Activated T-cell treated with anti-CD3 and anti-CD28 coated beads, Interleukin-2, amount 50 U/mL, for 48 hours (primary cell): ENCODE results near the gene LEPR.
"Not testable (repeated sequence)": the region's sequence is repeated elsewhere in the genome, so short reads cannot be mapped to it uniquely, and the experiment has no call there.

ENCODE experiments used
- DNase-seq, 2 experiments: peaks; one replicate each; pipeline ENCODE4 v3.0.0-alpha.2; 2020

LEPR gene

DNA sequence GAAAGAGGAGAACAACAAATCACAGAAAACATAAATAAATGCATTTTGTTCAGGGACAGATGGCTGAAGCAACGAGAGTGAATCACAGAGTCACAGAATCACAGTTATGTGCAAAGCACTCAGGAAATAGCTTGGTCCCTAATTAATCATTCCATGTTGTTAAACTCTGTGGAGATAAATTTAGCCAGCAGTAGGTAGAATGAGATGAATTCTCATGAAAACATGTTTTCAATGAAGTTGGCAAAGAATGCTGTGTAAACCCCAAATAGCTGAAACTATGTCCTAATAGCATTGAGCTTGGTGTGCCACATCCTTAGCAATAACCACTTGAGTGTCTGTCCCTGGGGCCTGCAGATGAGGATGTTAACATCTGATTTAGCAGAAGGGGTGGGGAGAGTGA, 20.4 kb downstream of the LEPR start:
- no peak for DNase-seq

DNA sequence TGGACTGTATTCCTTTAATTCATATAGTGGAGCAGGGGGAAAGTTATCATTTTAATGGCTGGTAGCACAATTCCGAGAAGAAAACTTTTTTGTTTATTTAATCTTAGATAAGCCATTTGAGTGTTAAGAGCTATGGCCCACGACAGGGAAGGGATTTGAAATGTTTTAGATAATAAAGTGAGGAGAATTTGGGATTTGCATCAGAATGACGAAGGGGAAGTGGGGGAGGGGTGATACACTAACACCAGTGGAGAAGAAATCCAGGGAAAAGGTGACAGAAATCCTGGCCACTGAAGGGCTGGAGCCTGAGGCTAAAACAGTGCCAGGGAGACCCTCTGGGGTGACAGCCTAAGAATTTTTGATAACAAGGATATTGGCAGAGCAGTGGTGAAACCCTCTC, 21.0 kb downstream of the LEPR start:
- DNase-seq, result no peak

DNA sequence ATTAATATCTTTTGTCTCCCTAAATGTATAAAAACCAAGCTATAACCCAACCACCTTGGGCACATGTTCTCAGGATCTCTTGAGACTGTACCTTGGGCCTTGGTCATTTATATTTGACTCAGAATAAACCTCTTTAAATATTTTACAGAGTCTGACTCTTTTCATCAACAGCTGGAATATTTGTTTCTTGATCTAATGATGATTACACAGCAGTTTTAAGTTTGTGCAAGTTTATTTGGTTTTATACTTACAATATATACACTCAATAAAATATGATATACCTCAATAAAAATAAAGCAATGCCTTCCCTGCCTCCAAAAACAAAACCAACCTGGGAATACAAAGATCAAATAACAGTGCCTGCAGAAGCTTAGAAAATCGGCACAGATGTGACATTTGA, 22.0 kb downstream of the LEPR start:
- DNase-seq, result no peak

DNA sequence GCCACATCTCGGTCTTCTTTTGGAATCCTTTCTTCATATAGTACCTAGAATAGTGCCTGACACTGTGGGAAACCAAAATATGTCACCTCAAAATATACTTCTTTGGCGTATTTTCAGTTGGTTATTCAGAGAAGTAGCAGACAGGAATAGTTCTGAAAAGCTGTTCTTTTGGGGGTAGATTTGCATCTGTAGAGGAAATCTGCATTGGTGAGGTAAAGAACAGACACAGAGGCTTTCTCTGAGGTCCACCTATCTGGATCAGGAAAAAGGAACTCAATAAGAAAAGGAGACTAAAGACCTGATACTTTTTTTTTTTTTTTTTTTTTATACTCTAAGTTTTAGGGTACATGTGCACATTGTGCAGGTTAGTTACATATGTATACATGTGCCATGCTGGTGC, 23.2 kb downstream of the LEPR start:
- DNase-seq, result no peak

DNA sequence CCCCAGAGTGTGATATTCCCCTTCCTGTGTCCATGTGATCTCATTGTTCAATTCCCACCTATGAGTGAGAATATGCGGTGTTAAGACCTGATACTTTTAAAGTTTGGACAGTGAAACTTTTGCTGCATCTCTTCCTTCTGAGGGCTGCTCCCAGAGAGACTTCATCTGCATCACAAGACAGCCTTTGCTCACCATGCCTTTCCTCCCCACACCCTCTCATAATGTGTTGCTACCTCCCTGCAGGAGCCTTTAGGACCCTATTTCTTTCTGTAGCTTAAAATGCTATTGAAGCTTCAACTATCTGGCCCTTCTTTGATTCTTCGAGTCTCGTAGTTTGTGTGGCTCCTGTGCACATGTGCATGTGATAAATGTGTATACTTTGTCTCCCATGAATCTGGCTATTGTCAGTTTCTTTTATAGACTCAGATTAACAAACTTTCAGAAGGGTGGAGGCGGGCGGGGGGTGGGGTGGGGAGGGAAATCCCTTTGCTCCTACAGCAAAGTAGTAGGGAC, 23.7 kb downstream of the LEPR start:
- no peak for DNase-seq

DNA sequence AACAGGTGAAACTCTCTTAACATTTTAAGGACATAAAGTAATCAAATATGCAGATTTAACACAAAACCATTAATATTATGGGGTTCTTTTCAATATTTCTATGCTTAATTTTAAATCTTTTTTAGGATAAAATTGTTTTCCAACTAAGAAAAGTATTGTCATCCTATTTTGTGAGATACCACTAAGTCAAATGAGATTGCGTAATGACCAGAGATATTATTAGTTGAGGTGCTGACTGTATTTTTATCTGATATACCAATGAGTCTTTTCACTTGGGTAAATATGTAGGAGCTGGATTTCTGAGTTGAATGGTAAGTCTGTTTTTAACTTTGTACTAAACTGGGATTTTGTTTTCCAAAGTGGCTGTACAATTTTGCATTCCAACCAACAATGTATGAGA, 25.4 kb downstream of the LEPR start:
- DNase-seq, result no peak

DNA sequence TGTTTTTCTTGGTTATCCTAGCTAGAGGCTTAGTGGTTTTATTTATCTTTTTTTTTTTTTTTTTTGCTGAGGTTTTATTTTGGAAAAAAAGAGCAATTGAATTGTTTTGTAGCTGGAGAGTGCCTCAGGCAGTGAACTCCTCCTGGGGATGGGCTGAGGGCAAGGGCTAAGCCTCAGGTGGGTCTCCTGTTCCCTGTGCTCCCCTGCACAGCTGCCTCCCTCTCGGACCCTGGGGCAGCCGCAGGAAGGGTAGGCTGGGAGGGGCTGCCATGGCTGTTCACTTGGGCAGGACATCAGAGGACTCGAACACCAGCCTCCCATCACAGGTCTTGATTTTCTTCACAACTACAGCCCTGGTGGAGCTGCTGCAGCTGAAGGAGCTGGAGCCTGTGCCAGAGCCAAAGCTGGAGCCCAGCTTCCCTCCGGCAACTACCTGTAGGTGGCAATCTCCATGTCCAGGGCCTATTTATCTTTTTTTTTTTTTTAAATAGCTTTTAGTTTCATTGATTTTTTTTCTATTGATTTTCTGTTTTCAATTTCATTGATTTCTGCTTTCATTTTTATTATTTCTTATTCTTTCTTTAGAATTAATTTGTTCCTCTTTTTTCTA, 28.9 kb downstream of the LEPR start:
- no peak for DNase-seq

DNA sequence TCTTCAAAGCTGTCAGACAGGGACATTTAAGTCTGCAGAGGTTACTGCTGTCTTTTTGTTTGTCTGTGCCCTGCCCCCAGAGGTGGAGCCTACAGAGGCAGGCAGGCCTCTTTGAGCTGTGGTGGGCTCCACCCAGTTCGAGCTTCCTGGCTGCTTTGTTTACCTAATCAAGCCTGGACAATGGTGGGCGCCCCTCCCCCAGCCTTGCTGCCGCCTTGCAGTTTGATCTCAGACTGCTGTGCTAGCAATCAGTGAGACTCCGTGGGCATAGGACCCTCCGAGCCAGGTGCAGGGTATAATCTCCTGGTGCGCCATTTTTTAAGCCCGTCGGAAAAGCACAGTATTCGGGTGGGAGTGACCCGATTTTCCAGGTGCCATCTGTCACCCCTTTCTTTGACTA, 35.2 kb downstream of the LEPR start:
- not testable (repeated sequence) for DNase-seq

DNA sequence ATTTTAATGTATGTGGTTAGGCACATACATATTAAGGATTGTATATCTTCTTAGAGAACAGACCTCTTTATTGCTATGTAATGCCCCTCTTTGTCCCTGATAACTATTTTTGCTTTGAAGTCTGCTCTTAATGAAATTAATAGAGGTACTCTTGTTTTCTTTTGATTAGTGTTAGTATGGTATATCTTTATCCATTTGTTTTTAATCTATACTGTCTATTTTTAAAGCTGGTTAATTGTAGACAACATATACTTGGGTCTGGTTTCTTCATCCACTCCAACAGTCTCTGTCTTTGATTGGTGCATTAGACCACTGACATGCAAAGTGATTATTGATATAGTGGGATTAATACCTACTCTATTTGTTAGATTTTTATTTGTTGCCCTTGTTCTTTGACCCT, 36.0 kb downstream of the LEPR start:
- no peak for DNase-seq

DNA sequence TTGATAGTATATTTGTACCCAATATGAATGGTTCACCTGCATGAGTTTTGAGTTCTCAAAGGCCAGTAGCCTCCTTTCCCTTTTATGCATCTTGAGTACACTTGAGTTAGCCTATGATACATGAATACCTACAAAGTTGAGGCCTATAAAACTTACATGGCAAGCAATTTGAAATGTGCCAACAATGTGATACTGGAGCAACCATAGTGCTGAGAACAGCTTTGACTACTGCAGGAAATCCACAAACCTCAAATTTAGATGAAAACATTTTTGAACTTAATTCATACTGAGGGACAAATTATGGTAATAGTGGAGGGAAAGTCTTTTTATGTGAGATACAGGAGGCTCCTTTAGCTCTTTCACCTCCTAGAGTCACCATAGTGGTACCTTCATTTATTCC, 37.4 kb downstream of the LEPR start:
- DNase-seq, result no peak

DNA sequence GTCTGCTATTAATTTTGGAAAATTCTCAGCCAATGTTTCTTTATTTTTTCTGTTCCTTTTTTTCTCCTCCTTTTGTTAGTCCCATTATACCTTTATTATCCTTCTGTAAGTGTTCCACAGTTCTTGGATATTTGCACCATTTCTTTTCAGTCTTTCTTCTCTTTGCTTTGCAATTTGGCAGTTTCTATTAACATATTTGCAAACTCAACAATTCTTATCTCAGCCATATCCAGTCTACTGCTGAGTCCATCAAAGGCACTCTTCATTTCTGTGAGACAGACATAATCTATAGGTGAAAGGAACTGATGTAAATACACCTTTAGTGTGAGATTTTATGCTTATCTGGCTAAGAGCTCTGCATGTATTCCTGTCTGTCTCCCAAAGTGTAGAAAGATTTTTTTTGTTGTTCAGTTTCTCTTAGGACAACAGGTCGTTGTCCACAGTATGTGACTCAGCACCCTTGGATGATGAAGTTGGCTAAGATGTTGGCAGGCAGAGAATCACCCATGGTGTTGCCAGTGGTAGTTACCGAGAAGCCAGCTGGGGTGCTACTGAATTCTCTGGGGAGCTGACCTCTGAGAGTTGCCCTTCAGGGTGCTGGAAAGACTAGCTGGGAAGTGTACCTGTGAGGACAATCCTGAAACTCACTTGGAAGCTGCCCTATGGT, 38.4 kb downstream of the LEPR start:
- DNase-seq, result no peak

DNA sequence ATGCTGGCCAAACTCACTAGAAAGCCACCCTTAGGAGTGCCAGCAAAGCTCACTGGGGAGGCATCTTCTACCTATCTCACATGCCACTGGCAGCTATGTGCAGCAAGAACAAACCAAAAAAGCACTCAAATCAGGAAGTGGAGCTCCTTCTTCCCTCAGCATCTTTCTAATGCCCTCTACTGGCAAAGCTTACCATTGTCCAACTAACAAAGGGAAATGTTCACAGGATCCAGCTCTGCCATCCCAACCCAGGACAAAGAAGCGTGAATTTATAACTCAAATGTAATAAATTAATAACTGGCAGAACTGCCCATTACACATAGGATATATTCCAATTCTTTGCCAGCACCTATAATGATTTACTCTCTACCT, 38.9 kb downstream of the LEPR start:
- DNase-seq, result no peak

DNA sequence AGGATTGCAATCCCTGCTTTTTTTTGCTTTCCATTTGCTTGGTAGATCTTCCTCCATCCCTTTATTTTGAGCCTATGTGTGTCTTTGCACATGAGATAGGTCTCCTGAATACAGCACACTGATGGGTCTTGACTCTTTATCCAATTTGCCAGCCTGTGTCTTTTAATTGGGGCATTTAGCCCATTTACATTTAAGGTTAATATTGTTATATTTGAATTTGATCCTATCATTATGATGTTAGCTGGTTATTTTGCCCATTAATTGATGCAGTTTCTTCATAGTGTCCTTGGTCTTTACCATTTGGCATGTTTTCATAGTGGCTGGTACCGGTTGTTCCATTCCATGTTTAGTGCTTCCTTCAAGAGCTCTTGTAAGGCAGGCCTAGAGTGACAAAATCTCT, 45.4 kb downstream of the LEPR start:
- DNase-seq, result not testable (repeated sequence)

DNA sequence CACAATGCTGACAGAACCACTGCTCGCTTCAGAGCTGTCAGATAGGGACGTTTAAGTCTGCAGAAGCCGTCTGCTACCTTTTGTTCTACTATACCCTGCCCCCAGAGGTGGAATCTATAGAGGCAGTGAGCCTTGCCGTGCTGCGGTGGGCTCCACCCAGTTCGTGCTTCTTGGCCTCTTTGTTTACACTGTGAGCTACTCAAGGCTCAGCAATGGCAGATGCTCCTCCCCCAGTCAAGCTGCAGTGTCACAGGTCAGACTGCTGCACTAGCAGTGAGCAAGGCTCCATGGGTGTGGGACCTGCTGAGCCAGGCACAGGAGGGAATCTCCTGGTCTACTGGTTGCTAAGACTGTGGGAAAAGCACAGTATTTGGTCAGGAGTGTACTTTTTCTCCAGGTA, 47.1 kb downstream of the LEPR start:
- no peak for DNase-seq

DNA sequence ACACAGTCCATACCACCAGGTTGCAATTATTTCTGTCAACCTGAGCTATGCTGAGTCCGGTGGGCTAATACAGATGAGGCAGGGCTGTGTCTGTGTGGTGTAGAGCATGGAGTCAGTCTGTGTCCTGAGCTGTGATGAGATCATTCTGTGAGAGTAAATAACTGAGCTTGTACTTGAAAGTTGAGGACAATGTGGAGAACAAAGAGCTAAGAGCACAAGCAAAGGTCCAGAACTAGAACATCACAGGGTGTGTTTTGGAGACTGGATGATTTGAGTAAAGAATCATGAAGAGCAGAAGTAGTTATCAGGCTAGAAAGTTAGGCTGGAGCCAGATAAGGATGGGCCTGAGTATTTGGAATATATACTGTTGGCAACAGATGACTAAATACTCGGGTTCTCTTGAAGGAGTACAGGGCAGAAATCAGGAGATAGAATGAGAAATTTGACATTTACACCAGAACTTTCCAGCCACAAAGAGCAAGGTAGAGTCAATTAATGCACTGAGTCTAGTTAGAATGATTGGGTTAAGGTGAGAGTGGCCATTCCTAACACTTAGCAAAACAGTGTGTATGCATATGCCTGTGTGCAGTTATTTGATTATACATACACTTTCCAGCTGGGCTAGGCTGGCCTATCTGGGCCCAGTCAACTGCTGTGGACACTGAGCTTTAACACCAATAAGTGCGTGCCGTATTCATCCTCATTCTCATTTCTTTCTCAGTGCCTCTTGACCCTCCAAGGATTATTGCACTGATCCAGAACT, 48.8 kb downstream of the LEPR start:
- no peak for DNase-seq

DNA sequence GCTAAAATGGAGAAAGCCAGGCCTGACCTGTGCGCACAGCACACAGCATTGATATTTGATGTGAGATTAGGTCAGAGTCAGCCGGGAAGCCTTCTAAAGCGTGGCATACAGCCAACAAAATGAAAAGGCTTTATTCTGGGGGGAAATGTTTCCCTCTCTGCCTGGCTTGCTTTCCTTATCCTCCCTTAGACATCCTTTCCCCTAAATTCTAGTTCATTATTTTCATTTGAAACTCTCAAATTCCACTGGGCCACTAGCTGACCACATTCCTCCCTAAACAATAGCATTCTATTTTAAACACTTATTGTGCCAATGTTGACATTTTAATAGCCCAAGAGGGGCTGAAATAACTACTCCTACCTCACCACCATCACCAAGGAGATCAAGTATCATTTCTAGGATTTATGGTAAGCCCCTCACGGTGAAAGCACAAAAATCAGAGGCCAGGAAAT, 49.4 kb downstream of the LEPR start:
- DNase-seq, result no peak
